Osteocyte (in vitro differentiated cells): ENCODE data around the gene SLC31A2. TPM values are rescaled to one million over a fixed set of nuclear protein-coding genes. Genes with fewer than 3 reads are reported as not detected.

ENCODE experiments used
- DNase-seq: peaks from one replicate; pipeline ENCODE4 v3.0.0; 2021; ENCODE audit warnings: mixed read lengths; ENCODE audit not compliant: unreplicated experiment; ENCODE audit errors: extremely low spot score
- H3K27ac Mint-ChIP-seq: one replicate; pipeline ENCODE4 v1.8.0; 2021; ENCODE audit warnings: mild to moderate bottlenecking, mixed read lengths; ENCODE audit not compliant: unreplicated experiment
- H3K27me3 Mint-ChIP-seq: one replicate; pipeline ENCODE4 v1.8.0; 2021; ENCODE audit warnings: mixed read lengths; ENCODE audit not compliant: unreplicated experiment
- H3K36me3 Mint-ChIP-seq: one replicate; pipeline ENCODE4 v1.8.0; 2021; ENCODE audit warnings: mixed read lengths; ENCODE audit not compliant: unreplicated experiment
- H3K4me1 Mint-ChIP-seq: one replicate; pipeline ENCODE4 v1.8.0; 2021; ENCODE audit warnings: mixed read lengths; ENCODE audit not compliant: unreplicated experiment
- H3K4me3 Mint-ChIP-seq: one replicate; pipeline ENCODE4 v1.8.0; 2021; ENCODE audit warnings: mild to moderate bottlenecking, moderate library complexity, mixed read lengths; ENCODE audit not compliant: unreplicated experiment
- H3K9me3 Mint-ChIP-seq: one replicate; pipeline ENCODE4 v1.8.0; 2021; ENCODE audit warnings: mixed read lengths; ENCODE audit not compliant: unreplicated experiment
- CTCF ChIP-seq: fragments of 200-600 bp; sonication (generic); IDR thresholded peaks from 2 replicates; pipeline ENCODE4 v1.5.0; 2021; ENCODE audit warnings: antibody characterized with exemption, mild to moderate bottlenecking, moderate library complexity
- total RNA-seq: library from RNA; stranded (reverse); gene quantifications from 2 replicates; pipeline ENCODE4 v1.2.1, GENCODE V29; 2021

SLC31A2 gene
- total RNA-seq, 1 donor from 2014 or later: 3.3 TPM

- no peak for TF ChIP-seq CTCF
- DNase-seq: no peak
- Mint-ChIP-seq H3K27me3 (peaks cover 4% of the 10 kb centered on the region), H3K4me3 (no peak overlapping the region), H3K27ac (no peak overlapping the region), H3K4me1 (peaks cover 14% of the 10 kb centered on the region), H3K9me3 (no peaks in the 10 kb centered on the region), H3K36me3 (peaks cover 8% of the 10 kb centered on the region)
Observed at GRCh38 chr9:113153599-113153998, 2.8 kb downstream of the SLC31A2 start.

GRCh38 chr9:113154471-113154870, 3.7 kb downstream of the SLC31A2 start:
- H3K4me1 Mint-ChIP-seq: peaks cover 14% of the 10 kb centered on the region
- TF ChIP-seq CTCF: no peak
- H3K9me3 Mint-ChIP-seq: no peaks in the 10 kb centered on the region
- no peak overlapping the region for H3K27ac Mint-ChIP-seq
- no peak for DNase-seq
- H3K4me3 Mint-ChIP-seq: no peak overlapping the region
- peaks cover 13% of the 10 kb centered on the region for H3K36me3 Mint-ChIP-seq
- H3K27me3 Mint-ChIP-seq: no peaks in the 10 kb centered on the region

- Mint-ChIP-seq H3K4me1 (peaks cover 14% of the 10 kb centered on the region), H3K27ac (no peak overlapping the region), H3K4me3 (no peak overlapping the region), H3K36me3 (peaks cover 17% of the 10 kb centered on the region), H3K27me3 (no peaks in the 10 kb centered on the region), H3K9me3 (no peaks in the 10 kb centered on the region)
- no peak for TF ChIP-seq CTCF
- no peak for DNase-seq
Observed at GRCh38 chr9:113154946-113155345, 4.1 kb downstream of the SLC31A2 start.

- no peak overlapping the region for H3K4me3 Mint-ChIP-seq
- no peak for TF ChIP-seq CTCF
- no peaks in the 10 kb centered on the region for H3K9me3 Mint-ChIP-seq
- no peak overlapping the region for H3K27ac Mint-ChIP-seq
- peaks cover 22% of the 10 kb centered on the region for H3K36me3 Mint-ChIP-seq
- H3K27me3 Mint-ChIP-seq: no peaks in the 10 kb centered on the region
- peaks cover 14% of the 10 kb centered on the region for H3K4me1 Mint-ChIP-seq
- DNase-seq: no peak
Observed at GRCh38 chr9:113155911-113156588, 5.2 kb downstream of the SLC31A2 start.

- H3K9me3 Mint-ChIP-seq: no peaks in the 10 kb centered on the region
- TF ChIP-seq CTCF: no peak
- H3K4me3 Mint-ChIP-seq: no peak overlapping the region
- H3K36me3 Mint-ChIP-seq: peaks cover 23% of the 10 kb centered on the region
- H3K27me3 Mint-ChIP-seq: no peaks in the 10 kb centered on the region
- H3K27ac Mint-ChIP-seq: no peak overlapping the region
- H3K4me1 Mint-ChIP-seq: peaks cover 8% of the 10 kb centered on the region
- DNase-seq: no peak
Observed at GRCh38 chr9:113156880-113157279, 6.1 kb downstream of the SLC31A2 start.
